LHCN-M2 (cell line): ENCODE results near the gene ZNF397. TPM values are rescaled to one million over a fixed set of nuclear protein-coding genes. Genes with fewer than 3 reads are reported as not detected.

Source experiments
- DNase-seq: peaks from one replicate; pipeline ENCODE4 v3.0.0-alpha.2; 2012; ENCODE audit warnings: low read depth
- total RNA-seq: library from RNA; depleted of rRNA; stranded (reverse); fragments of >200 nt; gene quantifications from 2 replicates; pipeline ENCODE4 v1.2.3, GENCODE V29; 2014

The ZNF397 gene
- total RNA-seq, 1 experiment from 2014 or later = 15.0 TPM

GRCh38 chr18:35245719-35246317 lies 5.0 kb downstream of the ZNF397 start:
- DNase-seq = no peak

- no peak for DNase-seq
Observed at GRCh38 chr18:35246831-35247230, 6.0 kb downstream of the ZNF397 start.

GRCh38 chr18:35247412-35248249 lies 6.8 kb downstream of the ZNF397 start:
- no peak for DNase-seq

GRCh38 chr18:35248429-35248828 lies 7.6 kb downstream of the ZNF397 start:
- no peak for DNase-seq

- no peak for DNase-seq
Observed at GRCh38 chr18:35252466-35252865, 11.6 kb downstream of the ZNF397 start.

- no peak for DNase-seq
Observed at GRCh38 chr18:35253655-35254287, 12.9 kb downstream of the ZNF397 start.

- DNase-seq = no peak
Observed at GRCh38 chr18:35256947-35257346, 16.1 kb downstream of the ZNF397 start.

- no peak for DNase-seq
Observed at GRCh38 chr18:35264409-35264808, 23.6 kb downstream of the ZNF397 start.

- DNase-seq = no peak
Observed at GRCh38 chr18:35267161-35267651, 26.4 kb downstream of the ZNF397 start.

- no peak for DNase-seq
Observed at GRCh38 chr18:35267809-35268208, 27.0 kb downstream of the ZNF397 start.

GRCh38 chr18:35268821-35269220 lies 28.0 kb downstream of the ZNF397 start:
- DNase-seq = no peak

GRCh38 chr18:35271656-35272055 lies 30.8 kb downstream of the ZNF397 start:
- DNase-seq = no peak

- no peak for DNase-seq
Observed at GRCh38 chr18:35276267-35276666, 35.4 kb downstream of the ZNF397 start.

GRCh38 chr18:35277633-35278032 lies 36.8 kb downstream of the ZNF397 start:
- DNase-seq = no peak

GRCh38 chr18:35278085-35278484 lies 37.3 kb downstream of the ZNF397 start:
- DNase-seq = no peak

- DNase-seq = no peak
Observed at GRCh38 chr18:35278969-35279368, 38.1 kb downstream of the ZNF397 start.

GRCh38 chr18:35282353-35282752 lies 41.5 kb downstream of the ZNF397 start:
- peak; percentile 91 for DNase-seq

- peak; percentile 22 for DNase-seq
Observed at GRCh38 chr18:35283923-35284794, 43.3 kb downstream of the ZNF397 start.

- no peak for DNase-seq
Observed at GRCh38 chr18:35284841-35285240, 44.0 kb downstream of the ZNF397 start.

GRCh38 chr18:35289293-35289692 lies 48.5 kb downstream of the ZNF397 start:
- DNase-seq = peak; percentile 35

GRCh38 chr18:35289727-35290093 lies 48.9 kb downstream of the ZNF397 start:
- DNase-seq = no peak
